Kidney (tissue), 14 donors: Measurements from ENCODE around the gene CCDC198. TPM values are rescaled to one million over a fixed set of nuclear protein-coding genes. Genes with fewer than 3 reads are reported as not detected.

ENCODE experiments used
- DNase-seq, 5 donors: peaks; one replicate each; pipeline ENCODE4 v3.0.0-alpha.2; 2013 to 2020
- FAIRE-seq: peaks from 2 replicates; lab custom pipeline; 2012; peaks lifted over from hg19 to GRCh38; lab: Jason Lieb, UNC
- H3K27ac ChIP-seq, 2 donors: one replicate each; pipeline ENCODE4 v1.7.0; 2013; ENCODE audit warnings: low read depth in 2 of 2, low read length in 2 of 2, inconsistent platforms in 1 of 2
- H3K27me3 ChIP-seq: one replicate; pipeline ENCODE4 v1.7.1; 2013; ENCODE audit warnings: low read length, inconsistent platforms; ENCODE audit not compliant: control insufficient read depth, insufficient read depth
- H3K36me3 ChIP-seq, 3 donors: one replicate each; pipeline versions ENCODE4 v1.7.0 to v1.7.1; 2013; ENCODE audit warnings: low read length in 3 of 3, control low read depth in 1 of 3, inconsistent platforms in 1 of 3; ENCODE audit not compliant: insufficient read depth in 3 of 3, control insufficient read depth in 2 of 3
- H3K4me1 ChIP-seq, 3 donors: one replicate each; pipeline versions ENCODE4 v1.7.0 to v1.7.1; 2013; ENCODE audit warnings: low read length in 3 of 3, inconsistent platforms in 1 of 3, low read depth in 1 of 3; ENCODE audit not compliant: control insufficient read depth in 2 of 3, insufficient read depth in 2 of 3
- H3K4me3 ChIP-seq, 3 donors: one replicate each; pipeline versions ENCODE4 v1.7.0 to v1.8.1; 2013; ENCODE audit warnings: low read length in 3 of 3, control low read depth in 1 of 3, inconsistent platforms in 1 of 3
- H3K9ac ChIP-seq, 3 donors: one replicate each; pipeline versions ENCODE4 v1.7.0 to v1.7.1; 2013; ENCODE audit warnings: low read length in 3 of 3, control low read depth in 1 of 3, inconsistent platforms in 1 of 3
- H3K9me3 ChIP-seq, 3 donors: one replicate each; pipeline versions ENCODE4 v1.7.0 to v1.7.1; 2013; ENCODE audit warnings: low read length in 3 of 3, control low read depth in 1 of 3, inconsistent platforms in 1 of 3; ENCODE audit not compliant: control insufficient read depth in 2 of 3, insufficient read depth in 1 of 3
- intact Hi-C: fragments of 100-400 bp; cut with DNase I; formaldehyde crosslinking; loops from one replicate; pipeline ENCODE4 v1.11.1; 2022
- polyA plus RNA-seq: library from polyadenylated mRNA; stranded (reverse); fragments of 350-450 nt; fragmentation: Illumina TruSeq; extraction: RNeasy Lipid Tissue Mini Kit (QIAGEN cat#74804); gene quantifications from one replicate; pipeline ENCODE4 v1.2.3, GENCODE V29; 2014; ENCODE audit warnings: low read depth, low replicate concordance; ENCODE audit not compliant: insufficient read depth
- total RNA-seq: library from RNA; stranded (reverse); fragmentation: NEBNext Ultra II Directional; extraction: Animal tissue kit (Norgen Biotek cat#: 25700); gene quantifications from one replicate; pipeline ENCODE4 v1.2.1, GENCODE V29; 2021
- TF ChIP-seq, protein P1 (sequence below): IDR thresholded peaks from 3 replicates; pipeline ENCODE4 v1.5.1; 2012; ENCODE audit warnings: mild to moderate bottlenecking, moderate library complexity, borderline replicate concordance; ENCODE audit not compliant: insufficient read depth; ENCODE audit errors: extremely low read depth
- donor health status: control.
- donor health status: control.
- donor health status: control.
- donor health status: control.
- donor health status: control.
- donor health status: DM: yes; HTN: yes; CAD: no.
- donor health status: Normal renal cell carcinoma (clear cell type).

The CCDC198 gene
- total and polyA plus RNA-seq, 2 donors from 2014 or later: 114 to 166 TPM

DNA sequence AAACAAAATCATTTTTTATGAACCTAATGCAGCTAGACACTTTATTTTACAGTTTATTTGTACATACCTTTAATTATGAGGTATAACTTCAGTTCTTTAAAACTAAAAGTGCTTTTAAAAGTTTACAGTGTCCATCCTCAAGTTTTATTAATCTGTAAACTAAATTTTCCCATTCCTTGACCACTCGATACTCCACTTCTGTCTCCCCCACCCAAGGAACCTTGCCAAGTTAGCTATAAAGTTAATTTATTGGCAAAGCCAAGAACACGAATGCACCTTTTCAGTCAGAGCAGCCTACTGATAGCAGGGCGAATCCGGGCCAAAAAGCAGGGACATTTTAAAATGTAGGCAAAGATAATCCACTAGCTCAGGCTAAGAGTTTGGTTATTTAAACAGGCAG lies 73.6 kb downstream of the CCDC198 start:
- DNase-seq: peak in 2 of 5 donors; percentile 15 to 25
- H3K27ac ChIP-seq: no peak overlapping the region
- no peaks in the 10 kb centered on the region for H3K36me3 ChIP-seq
- H3K9me3 ChIP-seq: no peaks in the 10 kb centered on the region
- no peak overlapping the region for H3K4me3 ChIP-seq
- TF ChIP-seq, protein P1, sequence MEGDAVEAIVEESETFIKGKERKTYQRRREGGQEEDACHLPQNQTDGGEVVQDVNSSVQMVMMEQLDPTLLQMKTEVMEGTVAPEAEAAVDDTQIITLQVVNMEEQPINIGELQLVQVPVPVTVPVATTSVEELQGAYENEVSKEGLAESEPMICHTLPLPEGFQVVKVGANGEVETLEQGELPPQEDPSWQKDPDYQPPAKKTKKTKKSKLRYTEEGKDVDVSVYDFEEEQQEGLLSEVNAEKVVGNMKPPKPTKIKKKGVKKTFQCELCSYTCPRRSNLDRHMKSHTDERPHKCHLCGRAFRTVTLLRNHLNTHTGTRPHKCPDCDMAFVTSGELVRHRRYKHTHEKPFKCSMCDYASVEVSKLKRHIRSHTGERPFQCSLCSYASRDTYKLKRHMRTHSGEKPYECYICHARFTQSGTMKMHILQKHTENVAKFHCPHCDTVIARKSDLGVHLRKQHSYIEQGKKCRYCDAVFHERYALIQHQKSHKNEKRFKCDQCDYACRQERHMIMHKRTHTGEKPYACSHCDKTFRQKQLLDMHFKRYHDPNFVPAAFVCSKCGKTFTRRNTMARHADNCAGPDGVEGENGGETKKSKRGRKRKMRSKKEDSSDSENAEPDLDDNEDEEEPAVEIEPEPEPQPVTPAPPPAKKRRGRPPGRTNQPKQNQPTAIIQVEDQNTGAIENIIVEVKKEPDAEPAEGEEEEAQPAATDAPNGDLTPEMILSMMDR: no peak
- H3K4me1 ChIP-seq: no peaks in the 10 kb centered on the region
- no peaks in the 10 kb centered on the region for H3K27me3 ChIP-seq
- intact Hi-C loops: no loop called here
- no peak overlapping the region for H3K9ac ChIP-seq
- no peak for FAIRE-seq

Other genes starting within 250 kb of the CCDC198 start
- gene EXOC5, start 225.0 kb downstream of the CCDC198 start, total RNA-seq: 52.2 TPM
- gene EXOC5, start 225.0 kb downstream of the CCDC198 start, polyA plus RNA-seq: 11.6 TPM
- 49.4 TPM for gene AP5M1, start 224.9 kb downstream of the CCDC198 start, total RNA-seq
- 18.3 TPM for gene AP5M1, start 224.9 kb downstream of the CCDC198 start, polyA plus RNA-seq
- 17.1 TPM for gene NAA30, start 103.3 kb downstream of the CCDC198 start, total RNA-seq
- gene NAA30, start 103.3 kb downstream of the CCDC198 start, polyA plus RNA-seq: 9.2 TPM